ENCODE measurements around the gene TTC9B. TPM values are rescaled to one million over a fixed set of nuclear protein-coding genes. Genes with fewer than 3 reads are reported as not detected.
A peak's percentile ranks its signal among the peaks of the same experiment; 100 is the strongest.

The TTC9B gene
- total and polyA plus RNA-seq, 10 donors = not detected

DNA sequence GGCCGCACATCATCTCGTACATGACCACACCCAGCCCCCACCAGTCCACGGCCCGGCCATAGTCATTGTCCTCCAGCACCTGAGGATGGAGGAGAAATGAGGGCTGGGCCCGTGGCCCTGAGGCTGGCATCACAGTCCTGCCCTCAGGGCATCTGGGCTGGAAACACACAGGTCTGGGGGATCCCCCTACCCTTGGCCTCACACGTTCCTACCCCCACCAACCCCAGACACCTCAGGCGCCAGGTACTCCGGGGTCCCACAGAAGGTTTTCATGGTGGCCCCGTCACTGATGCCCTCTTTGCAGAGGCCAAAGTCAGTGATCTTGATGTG, 17.8 kb upstream of the TTC9B start:
- Histone ChIP-seq H3K27ac (no peak overlapping the region), H3K4me3 (no peak overlapping the region), H3K36me3 (peaks cover 0 to 90% (median 79%) of the 10 kb centered on the region in 6 donors), H3K4me1 (peaks cover 0 to 26% (median 14%) of the 10 kb centered on the region in 6 donors), H3K27me3 (replicated peaks in 1 of 7) (no peaks in the 10 kb centered on the region), H3K9me3 (no peaks in the 10 kb centered on the region)
- intact Hi-C loops (cut with DNase I; ENCODE audit: low total_unique reads) = no loop called here
- TF ChIP-seq POLR2AphosphoS5 (IDR thresholded peaks at IDR 0.05) (no peak), POLR2A (IDR thresholded peaks at IDR 0.05) (no peak)
- TF ChIP-seq, protein P1, sequence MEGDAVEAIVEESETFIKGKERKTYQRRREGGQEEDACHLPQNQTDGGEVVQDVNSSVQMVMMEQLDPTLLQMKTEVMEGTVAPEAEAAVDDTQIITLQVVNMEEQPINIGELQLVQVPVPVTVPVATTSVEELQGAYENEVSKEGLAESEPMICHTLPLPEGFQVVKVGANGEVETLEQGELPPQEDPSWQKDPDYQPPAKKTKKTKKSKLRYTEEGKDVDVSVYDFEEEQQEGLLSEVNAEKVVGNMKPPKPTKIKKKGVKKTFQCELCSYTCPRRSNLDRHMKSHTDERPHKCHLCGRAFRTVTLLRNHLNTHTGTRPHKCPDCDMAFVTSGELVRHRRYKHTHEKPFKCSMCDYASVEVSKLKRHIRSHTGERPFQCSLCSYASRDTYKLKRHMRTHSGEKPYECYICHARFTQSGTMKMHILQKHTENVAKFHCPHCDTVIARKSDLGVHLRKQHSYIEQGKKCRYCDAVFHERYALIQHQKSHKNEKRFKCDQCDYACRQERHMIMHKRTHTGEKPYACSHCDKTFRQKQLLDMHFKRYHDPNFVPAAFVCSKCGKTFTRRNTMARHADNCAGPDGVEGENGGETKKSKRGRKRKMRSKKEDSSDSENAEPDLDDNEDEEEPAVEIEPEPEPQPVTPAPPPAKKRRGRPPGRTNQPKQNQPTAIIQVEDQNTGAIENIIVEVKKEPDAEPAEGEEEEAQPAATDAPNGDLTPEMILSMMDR (IDR thresholded peaks at IDR 0.05 in 8 of 11, conservative IDR thresholded peaks at IDR 0.05 in 3 of 11) = no peak
- no peak for DNase-seq
- 89 to 98% (median 92%) methylated on average over 8 to 9 of the region's 9 CpGs for WGBS, 5 donors

DNA sequence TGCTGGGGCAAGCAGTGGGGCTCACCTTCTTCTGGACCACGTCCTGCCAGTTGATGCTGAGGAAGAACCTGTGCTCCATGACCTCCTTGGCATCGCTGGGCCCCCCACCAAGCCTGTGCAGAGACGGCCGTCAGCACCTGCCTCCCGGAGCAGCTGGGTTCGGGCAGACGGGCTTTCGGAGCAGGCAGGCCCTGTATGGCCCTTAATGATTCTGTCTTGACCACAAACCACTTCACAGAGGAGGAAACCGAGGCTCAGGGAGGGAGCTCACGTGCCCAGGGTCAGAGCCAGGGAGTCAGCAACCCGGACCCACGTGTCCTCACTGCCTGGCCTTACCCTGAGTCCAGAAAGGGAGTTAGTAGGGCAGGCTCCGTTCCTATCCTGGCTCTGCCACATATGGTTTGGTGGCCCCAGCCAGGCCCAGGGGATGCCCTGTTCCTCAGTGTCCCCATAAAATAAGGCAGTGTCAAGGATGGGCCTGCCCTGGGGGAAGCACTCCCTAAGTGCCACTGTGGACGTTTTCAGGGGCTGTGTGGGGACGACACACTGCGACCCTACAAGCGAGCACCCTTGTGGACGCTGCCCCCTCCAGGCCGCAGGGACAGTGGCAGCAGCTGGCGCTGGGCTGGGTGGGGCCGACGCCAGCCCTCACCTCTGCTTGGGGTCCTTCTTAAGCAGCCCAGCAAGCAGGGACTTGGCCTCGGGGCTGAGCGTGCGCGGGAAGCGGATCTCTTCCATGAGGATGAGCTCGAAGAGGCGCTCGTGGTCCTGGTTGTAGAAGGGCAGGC, 17.2 kb upstream of the TTC9B start:
- no peak overlapping the region for H3K27ac ChIP-seq
- 90 to 100% (median 93%) methylated on average over 10 to 30 of the region's 30 CpGs for WGBS, 5 donors
- TF ChIP-seq POLR2AphosphoS5 (IDR thresholded peaks at IDR 0.05) = peak in 1 of 3 donors; percentile 52
- no peak for TF ChIP-seq POLR2A (IDR thresholded peaks at IDR 0.05)
- TF ChIP-seq, protein P1 (IDR thresholded peaks at IDR 0.05 in 8 of 11, conservative IDR thresholded peaks at IDR 0.05 in 3 of 11) = no peak
- H3K36me3 ChIP-seq = peaks cover 0 to 85% (median 74%) of the 10 kb centered on the region in 6 donors
- no peak for DNase-seq
- no peak overlapping the region for H3K4me3 ChIP-seq
- H3K4me1 ChIP-seq = peaks cover 0 to 29% (median 15%) of the 10 kb centered on the region in 6 donors
- H3K27me3 ChIP-seq (replicated peaks in 1 of 7) = no peaks in the 10 kb centered on the region
- intact Hi-C loops (cut with DNase I; ENCODE audit: low total_unique reads) = no loop called here
- H3K9me3 ChIP-seq = no peaks in the 10 kb centered on the region

DNA sequence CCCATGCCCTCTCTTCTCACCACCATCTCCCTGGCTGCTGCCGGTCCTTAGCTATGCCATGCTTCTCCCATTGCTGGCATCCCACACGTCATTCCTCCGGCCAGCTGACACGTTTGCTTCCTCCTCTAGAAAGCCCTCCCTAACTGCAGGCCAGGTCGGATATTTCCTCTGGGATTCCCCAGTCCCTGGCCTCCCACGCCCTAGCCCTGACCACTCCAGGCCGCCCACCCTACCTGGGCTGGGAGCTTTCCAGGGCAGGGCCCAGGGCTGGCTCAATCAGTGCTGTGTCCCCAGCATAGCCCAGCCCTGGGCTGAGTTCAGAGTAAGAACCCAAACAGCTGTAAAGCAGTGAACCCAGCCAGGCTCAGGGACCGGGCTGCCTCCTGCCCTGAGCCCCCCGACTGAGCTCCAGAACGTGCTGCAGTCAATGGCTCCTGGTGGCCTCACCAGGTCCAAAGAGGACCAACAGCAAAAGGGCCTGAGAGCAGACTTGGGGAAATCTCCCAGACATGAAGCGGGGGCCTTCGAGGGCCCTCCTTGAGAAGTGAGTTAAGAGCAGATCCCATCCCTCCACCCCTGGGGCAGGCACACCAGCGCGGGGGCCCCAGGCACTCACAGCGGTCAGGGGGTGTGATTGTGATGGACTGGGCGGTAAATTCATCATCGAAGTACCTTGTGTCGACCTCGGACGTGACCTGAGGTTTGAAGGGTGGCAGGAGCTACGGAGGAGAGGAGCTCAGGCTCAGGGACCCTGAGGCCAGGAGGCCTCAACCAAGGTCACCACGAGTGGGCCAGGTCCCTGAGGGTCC, 16.4 kb upstream of the TTC9B start:
- no peaks in the 10 kb centered on the region for H3K9me3 ChIP-seq
- H3K36me3 ChIP-seq = peaks cover 0 to 77% (median 66%) of the 10 kb centered on the region in 6 donors
- TF ChIP-seq, protein P1 (IDR thresholded peaks at IDR 0.05 in 8 of 11, conservative IDR thresholded peaks at IDR 0.05 in 3 of 11) = no peak
- TF ChIP-seq POLR2AphosphoS5 (IDR thresholded peaks at IDR 0.05) = peak in 1 of 3 donors; percentile 46
- no peak for DNase-seq
- no peaks in the 10 kb centered on the region for H3K27me3 ChIP-seq (replicated peaks in 1 of 7)
- 85 to 91% (median 90%) methylated on average over 22 of the region's 22 CpGs for WGBS, 5 donors
- intact Hi-C loops (cut with DNase I; ENCODE audit: low total_unique reads) = no loop called here
- H3K27ac ChIP-seq = no peak overlapping the region
- H3K4me3 ChIP-seq = no peak overlapping the region
- H3K4me1 ChIP-seq = peaks cover 0 to 36% (median 16%) of the 10 kb centered on the region in 6 donors

Measured in spleen (tissue), 11 donors.